GM12878 (cell line): ENCODE measurements around the gene PPP1R26. TPM values are rescaled to one million over a fixed set of nuclear protein-coding genes. Genes with fewer than 3 reads are reported as not detected.

ENCODE experiments used
- ATAC-seq: fragments of 200-7000 bp; cut with Tn5 transposase; 3 replicates; pipeline ENCODE4 v1.9.1; 2020; ENCODE audit warnings: mild to moderate bottlenecking, moderate library complexity
- BruUV-seq: library from RNA; stranded (reverse); fragments of 400-500 nt; replicated peaks from 2 replicates; lab custom pipeline; 2021; lab: Mats Ljungman, UMichigan
- CTCF ChIA-PET: fragments of 300-600 bp; sonication (Branson Sonifier 250); formaldehyde crosslinking; extraction: SDS; loops from one replicate; lab custom pipeline; 2021; ENCODE audit warnings: inconsistent platforms; lab: Yijun Ruan, JAX
- POLR2A ChIA-PET: fragments of 350-600 bp; formaldehyde crosslinking; extraction: SDS; loops from one replicate; lab custom pipeline; 2021; ENCODE audit warnings: inconsistent platforms; lab: Charles Lee
- RAD21 ChIA-PET: fragments of 300-600 bp; sonication (Branson Sonifier 250); formaldehyde crosslinking; loops from one replicate; lab custom pipeline; 2023; ENCODE audit warnings: antibody characterized with exemption; ENCODE audit not compliant: unreplicated experiment; lab: Charles Lee
- SMC1A ChIA-PET: fragments of 300-600 bp; sonication (Branson Sonifier 250); formaldehyde crosslinking; loops from one replicate; lab custom pipeline; 2023; ENCODE audit not compliant: unreplicated experiment, uncharacterized antibody; lab: Charles Lee
- DNase-seq: peaks from one replicate; pipeline ENCODE4 v3.0.0-alpha.2; 2011; ENCODE audit warnings: low read depth, low spot score
- FAIRE-seq: peaks from 3 replicates; lab custom pipeline; 2011; peaks lifted over from hg19 to GRCh38; lab: Jason Lieb, UNC
- H2AFZ ChIP-seq: 2 replicates; pipeline ENCODE4 v1.6.0; 2011; ENCODE audit warnings: low read depth, low read length, control low read depth; ENCODE audit not compliant: control insufficient read depth
- H3K27ac ChIP-seq: 2 replicates; pipeline ENCODE4 v1.5.1; 2011; ENCODE audit warnings: control low read depth; ENCODE audit not compliant: control insufficient read depth, insufficient read depth
- H3K27me3 ChIP-seq, 2 experiments: replicated peaks in 1 of 2; 2 replicates each; pipeline versions ENCODE4 v1.6.0 to v1.6.1; 2011; ENCODE audit warnings: low read length in 1 of 2; ENCODE audit not compliant: control insufficient read depth in 2 of 2, insufficient read depth in 2 of 2
- H3K36me3 ChIP-seq, 2 experiments: 2 replicates each; pipeline ENCODE4 v1.5.1; 2011; ENCODE audit warnings: low read length in 1 of 2; ENCODE audit not compliant: control insufficient read depth in 2 of 2, insufficient read depth in 2 of 2
- H3K4me1 ChIP-seq: 2 replicates; pipeline ENCODE4 v1.6.1; 2011; ENCODE audit warnings: mild to moderate bottlenecking, low read length, moderate library complexity, mixed read lengths; ENCODE audit not compliant: control insufficient read depth, insufficient read depth
- H3K4me2 ChIP-seq: 2 replicates; pipeline ENCODE4 v1.6.0; 2011; ENCODE audit warnings: control low read depth; ENCODE audit not compliant: control insufficient read depth, insufficient read depth
- H3K4me3 ChIP-seq: fragments of 200-600 bp; sonication (generic); 2 replicates; pipeline ENCODE4 v1.5.1; 2016
- H3K79me2 ChIP-seq: 2 replicates; pipeline ENCODE4 v1.6.0; 2011; ENCODE audit warnings: low read length; ENCODE audit not compliant: control insufficient read depth, insufficient read depth
- H3K9ac ChIP-seq: 2 replicates; pipeline ENCODE4 v1.8.0; 2011; ENCODE audit warnings: low read length, control low read depth, mixed read lengths; ENCODE audit not compliant: control insufficient read depth, insufficient read depth
- H3K9me3 ChIP-seq: replicated peaks from 3 replicates; pipeline ENCODE4 v1.5.1; 2011; ENCODE audit warnings: mild to moderate bottlenecking, low read length; ENCODE audit not compliant: control insufficient read depth, insufficient read depth
- H4K20me1 ChIP-seq: 2 replicates; pipeline ENCODE4 v1.6.0; 2011; ENCODE audit not compliant: control insufficient read depth, insufficient read depth
- CBX3 ChIP-seq: fragments of 200-600 bp; sonication (generic); IDR thresholded peaks from 2 replicates; pipeline ENCODE4 v1.6.1; 2016; ENCODE audit warnings: low read depth, borderline replicate concordance
- CHD2 ChIP-seq: IDR thresholded peaks from 2 replicates; pipeline ENCODE4 v1.6.1; 2011; ENCODE audit warnings: low read depth, low read length, improper control_type of control experiment, borderline replicate concordance
- IRF4 ChIP-seq: IDR thresholded peaks from 2 replicates; pipeline ENCODE4 v1.6.1; 2011; ENCODE audit warnings: low read depth, low read length
- POLR2AphosphoS2 ChIP-seq: IDR thresholded peaks from 2 replicates; pipeline ENCODE4 v1.6.1; 2011; ENCODE audit warnings: low read depth, mild to moderate bottlenecking, low read length, improper control_type of control experiment, moderate library complexity
- POLR2AphosphoS5 ChIP-seq: IDR thresholded peaks from 2 replicates; pipeline ENCODE4 v1.6.1; 2011; ENCODE audit warnings: mild to moderate bottlenecking, low read length, inconsistent platforms
- SMARCA5 ChIP-seq: fragments of 450-650 bp; IDR thresholded peaks from 2 replicates; pipeline ENCODE4 v1.6.1; 2017; ENCODE audit warnings: mild to moderate bottlenecking
- SMC3 ChIP-seq: IDR thresholded peaks from 2 replicates; pipeline ENCODE4 v1.6.1; 2011; ENCODE audit warnings: low read length, improper control_type of control experiment, borderline replicate concordance
- SREBF1 ChIP-seq: IDR thresholded peaks from 2 replicates; pipeline ENCODE4 v1.6.1; 2012; ENCODE audit warnings: mild to moderate bottlenecking, low read length
- STAT1 ChIP-seq: fragments of 450-650 bp; conservative IDR thresholded peaks from 2 replicates; pipeline ENCODE4 v1.6.1; 2014; ENCODE audit warnings: antibody characterized with exemption, mild to moderate bottlenecking
- TCF7 ChIP-seq: IDR thresholded peaks from 2 replicates; pipeline ENCODE4 v1.6.1; 2014; ENCODE audit warnings: antibody characterized with exemption, borderline replicate concordance
- YY1 ChIP-seq: IDR thresholded peaks from 2 replicates; pipeline ENCODE4 v1.6.1; 2011; ENCODE audit warnings: low read depth, mild to moderate bottlenecking, low read length
- ZNF274 ChIP-seq: IDR thresholded peaks from one replicate; pipeline ENCODE4 v1.8.0; 2011; ENCODE audit not compliant: insufficient read length, insufficient read depth
- WGBS: methylation state at CpG from one replicate; pipeline ENCODE4 v1.1.6; 2016; ENCODE audit warnings: low lambda C conversion rate; ENCODE audit not compliant: insufficient replicate concordance, insufficient coverage; ENCODE audit errors: missing lambda C conversion rate; 5-methylcytosine and 5-hydroxymethylcytosine counted together
- in situ Hi-C: fragments of 300-500 bp; cut with MboI; formaldehyde crosslinking; loops from 9 replicates; pipeline ENCODE4 v1.14.3; 2018; ENCODE audit warnings: mixed read lengths
- intact Hi-C: fragments of 100-400 bp; cut with micrococcal nuclease; formaldehyde crosslinking; loops from one replicate; pipeline ENCODE4 v1.14.2; 2022; ENCODE audit not compliant: unreplicated experiment
- polyA plus RNA-seq, 11 experiments: library from polyadenylated mRNA; depleted of rRNA in 4 of 11; unstranded in 6 of 11; stranded (reverse) in 5 of 11; fragments of >200 nt; fragmentation: Nextera tagmentation in 4 of 11; fragmentation: Illumina TruSeq in 1 of 11; extraction: Ambion mirVana in 4 of 11; extraction: Trizol in 1 of 11; gene quantifications; 1 replicate in 1 of 11; 2 replicates in 10 of 11; pipeline versions ENCODE4 v1.2.1 to v1.2.3, GENCODE V29; 2011 to 2016; ENCODE audit warnings: inconsistent platforms in 2 of 11, missing spikeins in 2 of 11, low read depth in 1 of 11
- total RNA-seq, 4 experiments: library from RNA; depleted of rRNA in 3 of 4; stranded (reverse); fragments of >200 nt in 3 of 4; fragmentation: Illumina TruSeq in 1 of 4; extraction: Trizol in 1 of 4; gene quantifications; 2 replicates each; pipeline versions ENCODE4 v1.2.1 to v1.2.3, GENCODE V29; 2013 to 2021
- TF ChIP-seq, protein P1 (sequence below): fragments of 450-650 bp; IDR thresholded peaks from 2 replicates; pipeline ENCODE4 v1.6.1; 2014; ENCODE audit warnings: mild to moderate bottlenecking

PPP1R26 gene
- total and polyA plus RNA-seq, 10 of the 15 experiments (the other 5 are each of a cell fraction or from before 2014, with no cell fraction given): 0.02 to 1.9 (median 0.18) TPM

DNA sequence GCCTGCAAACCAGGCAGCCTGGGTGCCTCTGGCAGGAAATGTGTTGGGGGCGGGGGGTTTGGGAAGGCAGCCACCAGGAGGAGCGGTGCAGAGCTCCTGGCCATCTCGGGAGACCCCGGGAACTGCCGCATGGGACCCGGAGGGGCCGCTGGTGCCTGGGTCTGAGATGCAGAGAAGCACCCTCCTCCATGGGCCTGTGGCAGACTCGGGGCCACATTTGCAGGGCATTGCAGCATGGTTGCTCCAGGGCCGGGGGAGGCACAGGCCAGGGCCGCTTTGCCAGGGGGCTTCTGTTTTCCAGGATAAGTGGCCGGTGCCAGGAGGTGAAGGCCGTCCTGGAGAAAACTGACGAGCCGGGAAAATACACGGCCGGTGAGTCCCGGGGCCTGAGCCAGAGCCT lies 43.3 kb downstream of the PPP1R26 start:
- no peak overlapping the region for H2AFZ ChIP-seq
- TF ChIP-seq TCF7: no peak
- no peak for TF ChIP-seq ZNF274
- no peak for TF ChIP-seq POLR2AphosphoS2
- no peak for TF ChIP-seq SREBF1
- TF ChIP-seq, protein P1, sequence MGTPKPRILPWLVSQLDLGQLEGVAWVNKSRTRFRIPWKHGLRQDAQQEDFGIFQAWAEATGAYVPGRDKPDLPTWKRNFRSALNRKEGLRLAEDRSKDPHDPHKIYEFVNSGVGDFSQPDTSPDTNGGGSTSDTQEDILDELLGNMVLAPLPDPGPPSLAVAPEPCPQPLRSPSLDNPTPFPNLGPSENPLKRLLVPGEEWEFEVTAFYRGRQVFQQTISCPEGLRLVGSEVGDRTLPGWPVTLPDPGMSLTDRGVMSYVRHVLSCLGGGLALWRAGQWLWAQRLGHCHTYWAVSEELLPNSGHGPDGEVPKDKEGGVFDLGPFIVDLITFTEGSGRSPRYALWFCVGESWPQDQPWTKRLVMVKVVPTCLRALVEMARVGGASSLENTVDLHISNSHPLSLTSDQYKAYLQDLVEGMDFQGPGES: no peak
- TF ChIP-seq STAT1: no peak
- TF ChIP-seq SMC3: no peak
- no peak for TF ChIP-seq IRF4
- no peak for TF ChIP-seq CBX3
- TF ChIP-seq CHD2: no peak
- no peak for TF ChIP-seq YY1
- no peak for TF ChIP-seq POLR2AphosphoS5
- no peak for TF ChIP-seq SMARCA5
- ChIA-PET SMC1A (no interaction called here), RAD21 (no interaction called here), CTCF (no interaction called here), POLR2A (no interaction called here)
- no TSS peak for BruUV-seq
- H3K27me3 ChIP-seq: no peaks in the 10 kb centered on the region
- H3K79me2 ChIP-seq: no peaks in the 10 kb centered on the region
- ATAC-seq (no peak), FAIRE-seq (no peak), DNase-seq (no peak)
- in situ Hi-C loops (no loop called here), intact Hi-C loops (no loop called here)
- no peak overlapping the region for H3K4me3 ChIP-seq
- no peaks in the 10 kb centered on the region for H3K36me3 ChIP-seq
- no peaks in the 10 kb centered on the region for H3K4me1 ChIP-seq
- no peaks in the 10 kb centered on the region for H3K9me3 ChIP-seq
- no peak overlapping the region for H3K9ac ChIP-seq
- H4K20me1 ChIP-seq: no peaks in the 10 kb centered on the region
- no peak overlapping the region for H3K27ac ChIP-seq
- no peak overlapping the region for H3K4me2 ChIP-seq
- WGBS: 27% methylated on average over 17 of the region's 17 CpGs
